Occipital lobe (tissue), 2 donors: ENCODE results near the gene IFFO2. TPM values are rescaled to one million over a fixed set of nuclear protein-coding genes. Genes with fewer than 3 reads are reported as not detected.

Experiments
- DNase-seq: peaks from one replicate; lab custom pipeline; 2025; lab: John Stamatoyannopoulos, UW
- total RNA-seq: library from RNA; depleted of rRNA; stranded (reverse); fragments of >200 nt; gene quantifications from one replicate; pipeline ENCODE4 v1.2.3, GENCODE V29; 2014

Gene IFFO2
- 5.8 TPM for total RNA-seq

DNA sequence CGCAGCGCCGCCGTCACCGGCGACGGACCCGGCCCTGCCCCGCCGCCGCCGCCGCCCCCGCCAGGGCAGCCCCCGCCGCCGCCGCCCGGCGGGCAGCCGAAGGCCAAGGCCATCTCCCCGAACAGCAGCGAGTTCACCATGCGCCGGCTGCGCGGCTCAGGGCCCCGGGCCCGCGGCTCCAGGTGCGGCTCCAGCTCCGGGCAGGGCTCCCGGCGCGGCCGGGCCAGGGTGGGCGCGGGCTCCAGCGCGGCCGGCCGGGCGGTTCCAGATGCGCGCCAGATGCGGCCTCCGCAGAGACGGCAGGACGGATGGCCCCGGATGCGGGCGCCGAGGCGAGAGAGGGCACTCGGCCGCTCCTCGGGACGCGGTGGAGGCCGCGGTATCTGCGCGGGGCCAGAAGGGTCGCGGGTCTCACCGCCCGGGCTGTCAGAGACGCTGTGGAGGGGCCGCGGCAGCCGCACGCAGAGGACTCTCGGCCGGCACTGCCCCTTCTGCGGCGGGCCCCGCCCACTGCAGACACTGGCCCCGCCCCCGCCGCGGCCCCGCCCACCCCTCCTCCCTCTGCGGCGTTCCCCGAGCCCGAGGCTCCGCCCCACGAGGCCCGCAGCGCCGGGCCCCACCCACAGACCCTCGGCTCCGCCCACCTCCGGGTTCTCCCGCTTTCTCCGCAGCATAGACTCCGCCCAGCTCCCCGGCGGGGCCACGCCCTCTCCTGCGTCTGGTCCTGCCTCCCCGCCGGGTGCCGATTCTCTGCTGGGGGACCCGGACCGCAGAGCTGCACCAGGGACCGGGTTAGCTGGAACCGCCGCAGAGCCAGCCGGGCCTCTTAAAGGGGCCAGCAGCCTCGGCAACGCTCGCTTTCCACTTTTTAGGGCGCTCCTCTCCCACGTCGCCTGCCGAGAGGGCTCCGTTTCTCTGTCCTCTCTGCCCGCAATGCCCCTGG is at the start of gene IFFO2:
Gene IFFO2 (minus strand): TSS at position 484 of the 943 bp plus-strand sequence. CDS start 344 bp downstream, at position 140.
- DNase-seq, result peak; percentile 97

DNA sequence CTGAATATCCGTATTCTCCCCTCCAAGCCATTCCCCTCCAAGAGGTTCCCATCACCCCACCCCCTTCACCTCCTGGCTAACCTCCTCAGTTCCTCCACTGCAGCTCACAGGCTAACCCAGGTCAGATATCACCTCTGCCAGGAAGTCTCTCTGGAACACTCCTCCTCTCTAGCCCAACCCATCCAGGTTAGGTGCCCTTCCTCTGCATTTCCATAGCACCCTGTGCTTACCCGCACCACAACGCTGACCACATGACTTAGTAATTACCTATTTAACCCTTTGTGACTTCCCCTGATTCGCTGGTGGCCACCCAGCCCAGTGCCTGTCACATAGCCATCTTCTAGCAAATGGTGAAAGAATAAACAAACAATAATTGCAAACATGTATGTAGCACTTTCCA is 49.5 kb upstream of the IFFO2 start:
- DNase-seq, result no peak

DNA sequence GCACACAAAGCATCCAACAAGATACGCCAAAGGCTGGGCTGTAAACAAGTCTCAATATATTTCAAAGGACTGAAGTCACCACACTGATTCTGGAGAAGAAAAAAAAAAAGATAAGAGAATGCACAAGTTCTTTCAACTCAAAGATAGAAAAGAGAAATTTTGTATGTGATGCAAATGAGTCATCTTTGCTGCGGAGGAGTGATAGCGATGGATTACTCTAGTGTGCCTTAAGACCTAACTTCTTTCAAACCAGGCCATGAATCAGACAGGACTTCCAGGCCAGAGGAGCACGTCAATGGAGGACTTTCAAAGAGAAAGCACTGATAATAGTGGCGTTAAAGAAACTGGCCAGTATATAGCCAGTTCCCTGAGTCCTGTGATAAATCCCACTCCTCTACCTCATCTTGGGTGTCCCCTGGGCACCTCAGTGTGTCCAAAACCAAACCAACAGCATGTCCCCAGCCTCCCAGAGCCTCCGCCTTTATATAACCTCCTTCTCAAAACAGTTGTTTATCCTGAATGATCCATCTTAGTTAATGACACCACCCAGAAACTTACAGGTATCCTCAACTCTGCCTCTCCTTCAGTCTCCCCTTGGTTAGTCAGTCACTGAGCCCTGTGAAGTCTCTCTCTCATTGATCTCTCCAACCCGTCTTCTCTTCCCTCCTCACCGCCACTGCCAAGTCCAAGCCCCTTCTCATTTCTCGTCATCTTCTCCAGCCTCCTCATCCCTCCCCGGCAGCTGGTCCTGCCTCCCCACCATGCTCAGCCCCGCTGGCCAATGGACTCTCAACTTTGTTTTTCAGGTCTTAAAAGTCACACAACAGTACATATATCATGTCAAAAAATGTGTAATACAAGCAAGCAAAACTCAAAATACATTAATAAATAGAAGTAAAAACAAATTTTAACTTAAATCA is 47.2 kb upstream of the IFFO2 start:
- no peak for DNase-seq

DNA sequence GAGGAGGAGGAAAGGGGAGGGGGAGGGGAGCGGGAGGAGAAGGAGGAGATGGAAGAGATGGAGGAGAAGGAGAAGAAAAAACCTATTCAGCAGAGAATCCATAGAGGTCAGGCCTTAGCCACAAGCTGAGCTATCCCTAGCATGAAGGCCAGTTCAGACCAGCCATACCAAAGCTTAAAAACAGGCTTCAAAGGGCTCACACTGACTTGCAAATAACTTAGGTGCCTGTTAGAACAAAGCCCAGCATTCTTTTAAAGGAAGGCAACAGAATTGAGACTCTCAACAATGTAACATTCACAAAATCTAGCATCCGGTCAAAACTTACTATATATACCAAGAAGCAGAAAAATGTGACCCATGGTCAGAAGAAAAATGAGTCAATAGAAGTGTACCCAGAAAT is 43.6 kb upstream of the IFFO2 start:
- no peak for DNase-seq

DNA sequence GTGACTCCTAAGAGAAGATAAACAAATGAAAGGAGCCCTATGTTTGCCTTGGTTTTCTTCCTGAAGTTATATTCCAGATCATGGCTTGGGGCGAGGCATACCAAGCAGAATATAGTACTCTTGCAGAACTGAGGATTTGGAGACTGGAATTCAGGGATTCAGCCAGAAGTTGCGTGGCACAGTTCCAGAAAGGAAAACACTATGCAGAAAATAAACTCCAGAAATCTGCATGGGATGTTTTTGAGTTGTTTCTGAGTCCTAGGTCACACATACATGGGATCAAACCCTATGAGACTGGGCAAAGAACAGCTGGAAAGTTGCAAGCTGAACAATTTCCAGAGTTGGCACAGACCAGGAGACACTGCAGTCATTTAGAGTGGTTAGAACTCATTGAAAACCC is 42.9 kb upstream of the IFFO2 start:
- no peak for DNase-seq

DNA sequence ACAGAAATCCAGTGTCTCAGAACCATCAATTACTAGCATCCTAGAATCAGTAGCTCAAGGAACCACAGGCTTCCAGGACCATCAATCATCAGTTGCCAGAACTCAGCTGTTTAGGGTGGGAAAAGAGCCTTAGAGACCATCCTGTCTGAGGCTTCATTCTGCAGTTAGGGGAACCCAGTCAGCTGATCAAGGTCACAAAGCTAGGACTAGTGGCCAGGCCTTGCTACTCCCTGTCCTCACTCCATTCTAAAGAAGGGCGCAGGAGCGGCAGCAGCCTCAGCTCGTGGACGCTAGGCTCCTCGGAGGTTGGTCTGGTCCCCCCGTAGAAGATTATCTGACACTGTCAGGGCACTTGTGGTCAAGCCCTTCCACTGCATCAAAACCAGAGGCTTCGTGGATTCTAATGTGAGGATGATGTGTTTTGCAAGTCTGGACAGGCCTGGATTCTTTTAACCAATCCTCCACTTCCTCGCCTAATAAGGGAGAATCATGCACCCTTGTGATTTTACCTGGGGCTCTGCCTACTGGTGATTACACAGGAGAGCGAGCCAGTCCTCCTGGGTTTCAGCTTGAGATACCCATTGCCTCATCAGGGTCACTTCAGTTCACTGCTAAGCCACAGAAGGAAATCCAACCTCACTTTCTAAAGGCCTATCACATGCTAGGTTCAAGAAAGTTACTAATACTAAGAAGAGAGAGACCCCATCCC is 41.7 kb upstream of the IFFO2 start:
- no peak for DNase-seq

DNA sequence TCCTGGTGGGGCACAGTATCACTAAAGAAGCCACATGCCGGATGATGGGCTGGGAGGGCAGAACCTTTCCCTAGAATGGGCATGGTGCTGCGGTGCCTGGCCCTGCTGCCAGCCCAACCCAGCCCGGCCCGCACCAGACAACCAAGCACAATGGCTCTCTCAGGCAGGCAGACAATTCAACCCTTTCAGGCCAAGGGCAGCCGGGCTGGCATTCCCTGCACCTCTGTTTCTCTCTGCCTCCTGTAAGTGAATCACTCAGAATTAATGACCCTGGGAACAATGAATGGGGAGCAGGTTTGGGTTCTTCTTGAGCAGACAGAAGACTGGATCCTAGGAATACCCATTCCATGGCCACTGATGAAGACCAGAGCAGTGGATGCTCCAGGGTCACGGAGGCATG is 41.0 kb upstream of the IFFO2 start:
- DNase-seq, result peak; percentile 57

DNA sequence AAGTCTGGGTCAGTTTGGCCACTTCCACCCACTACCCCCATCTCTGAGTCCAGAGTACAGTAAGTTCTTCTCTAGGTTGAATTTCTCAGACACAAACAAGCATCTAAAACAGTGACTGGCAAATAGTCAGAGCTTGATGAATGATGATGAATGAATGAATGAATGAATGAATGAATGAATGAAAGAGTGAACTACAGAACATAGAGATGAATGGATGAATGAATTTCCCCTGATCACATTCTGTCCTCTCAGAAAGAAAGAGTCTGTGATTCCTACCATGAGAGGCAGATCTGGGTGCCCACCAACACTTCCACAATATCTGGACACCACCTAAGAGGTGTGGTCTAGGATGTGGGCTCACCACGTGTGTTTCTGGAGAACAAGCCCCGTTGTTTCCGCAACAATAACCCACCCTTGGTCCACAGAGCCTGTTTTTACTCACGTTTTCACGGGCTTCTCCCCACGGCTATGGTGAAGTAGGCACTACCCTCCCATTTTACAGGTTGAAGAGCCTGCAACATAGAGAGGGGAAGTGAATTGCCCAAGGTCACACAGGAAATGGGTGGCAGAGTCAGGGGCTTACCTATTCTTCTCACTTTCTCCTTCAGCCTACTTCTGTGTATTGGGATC is 40.2 kb upstream of the IFFO2 start:
- no peak for DNase-seq

DNA sequence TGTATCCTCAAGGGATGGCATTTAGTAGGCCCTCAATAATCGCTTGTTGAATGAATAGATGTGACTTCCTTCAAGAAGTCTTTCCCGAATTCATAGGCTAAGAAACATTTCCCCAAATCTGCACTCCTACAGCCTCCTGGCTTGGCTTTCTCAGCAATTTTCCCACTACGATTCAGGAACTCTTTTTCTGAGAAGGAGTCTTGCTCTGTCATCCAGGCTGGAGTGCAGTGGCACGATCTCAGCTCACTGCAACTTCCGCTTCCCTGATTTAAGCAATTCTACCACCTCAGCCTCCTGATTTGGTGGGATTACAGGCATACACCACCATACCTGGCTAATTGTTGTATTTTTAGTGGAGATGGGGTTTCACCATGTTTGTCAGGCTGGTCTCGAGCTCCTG is 37.9 kb upstream of the IFFO2 start:
- no peak for DNase-seq

DNA sequence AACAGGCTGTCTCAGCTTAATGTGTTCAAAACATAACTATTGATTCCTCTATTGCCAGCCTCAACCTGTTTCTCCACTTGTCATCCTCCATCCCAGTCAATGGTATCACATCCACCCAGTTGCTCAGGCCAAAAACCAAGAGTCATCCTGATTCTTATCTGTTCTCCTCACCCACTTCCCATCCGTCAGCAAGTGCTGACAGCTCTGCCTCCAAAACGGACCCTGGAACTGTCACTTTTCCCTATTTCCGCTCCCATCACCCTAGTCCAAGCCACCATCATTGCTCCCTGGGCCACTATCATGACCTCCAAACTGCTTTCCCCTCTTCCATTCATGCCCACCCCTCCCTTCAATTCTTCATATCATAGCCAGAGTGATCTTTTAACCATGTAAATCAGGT is 36.2 kb upstream of the IFFO2 start:
- no peak for DNase-seq

DNA sequence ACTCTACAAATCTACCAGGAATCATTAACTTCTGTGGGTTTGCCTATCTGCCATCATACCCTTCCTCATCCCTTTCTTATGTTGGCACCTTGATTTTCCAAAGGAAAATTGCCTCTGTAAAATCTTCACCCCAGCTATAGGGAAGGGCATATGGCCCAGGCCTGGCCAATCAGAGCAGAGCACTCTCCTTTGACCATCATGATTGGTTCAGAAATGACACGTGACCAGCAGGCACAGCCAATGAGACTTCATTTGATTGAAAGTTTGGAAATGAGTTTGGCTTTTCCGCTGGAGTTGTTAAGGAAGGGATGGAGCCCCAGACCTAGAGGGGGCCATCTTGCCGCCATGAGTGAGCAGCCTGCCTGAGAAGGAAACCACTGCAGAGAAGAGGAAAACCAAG is 35.1 kb upstream of the IFFO2 start:
- no peak for DNase-seq

DNA sequence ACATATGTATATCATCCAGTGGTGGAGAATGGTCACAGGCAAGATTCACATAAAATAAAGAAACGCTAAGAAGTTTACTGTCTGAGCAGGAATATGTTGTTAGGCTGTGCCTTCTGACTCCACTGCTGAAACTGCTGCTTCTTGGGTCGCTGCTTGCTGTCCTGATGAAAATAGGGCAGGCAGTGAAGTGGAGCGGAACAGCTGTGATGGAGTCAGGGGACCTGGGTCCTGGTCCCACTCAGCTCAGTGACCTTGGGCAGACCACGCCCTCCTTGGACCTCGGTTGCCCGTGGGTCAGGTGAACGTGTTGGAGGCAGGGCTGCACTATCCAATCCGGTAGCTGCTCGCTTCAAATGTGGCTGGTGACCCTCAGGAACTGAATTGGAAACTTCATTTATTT is 33.4 kb upstream of the IFFO2 start:
- DNase-seq, result no peak

DNA sequence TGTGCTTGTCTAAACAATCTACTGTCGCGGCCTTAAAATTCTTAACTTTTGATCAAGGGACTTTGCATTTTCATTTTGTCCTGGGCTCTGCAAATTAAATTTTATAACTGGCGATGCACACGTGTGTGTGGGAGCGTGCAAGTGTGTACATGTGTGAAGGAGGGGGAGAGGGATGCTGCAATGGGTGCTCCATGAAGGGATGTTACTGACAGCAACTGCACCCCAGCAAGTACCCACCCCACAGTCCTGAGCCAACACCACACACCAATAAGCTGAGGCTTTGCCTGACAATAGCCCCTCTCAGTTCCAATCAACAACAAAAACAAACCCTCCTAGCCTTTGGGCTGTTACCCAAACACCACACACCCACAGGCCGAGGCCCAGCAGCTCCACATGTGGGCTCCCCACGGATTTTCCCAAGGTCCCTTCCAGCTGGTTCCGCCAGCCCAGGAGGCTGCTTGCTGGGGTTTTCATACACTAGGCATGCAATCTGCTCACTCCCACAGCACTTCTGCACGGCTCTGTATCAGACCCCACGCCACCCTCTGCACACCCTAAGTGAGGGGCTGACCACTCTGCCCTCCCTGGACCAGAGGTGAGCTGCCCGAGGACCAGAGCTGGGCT is 32.8 kb upstream of the IFFO2 start:
- no peak for DNase-seq

DNA sequence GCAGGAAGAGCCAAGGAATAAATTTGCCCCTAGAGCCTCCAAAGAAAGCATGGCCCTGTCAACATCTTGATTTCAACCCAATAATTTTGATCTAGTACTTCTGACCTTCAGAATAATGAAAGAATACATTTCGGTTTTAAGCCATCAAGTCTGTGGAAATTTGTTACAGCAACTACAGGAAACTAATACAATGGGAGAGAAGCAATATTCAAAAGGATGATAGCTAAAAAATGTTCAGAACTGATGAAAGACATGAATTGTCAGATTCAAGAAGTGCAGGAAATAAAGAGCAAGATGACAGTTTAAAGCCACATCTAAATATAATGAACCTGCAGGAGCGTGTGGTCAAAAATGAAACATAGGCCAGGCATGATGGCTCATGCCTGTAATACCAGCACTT is 24.8 kb upstream of the IFFO2 start:
- no peak for DNase-seq

DNA sequence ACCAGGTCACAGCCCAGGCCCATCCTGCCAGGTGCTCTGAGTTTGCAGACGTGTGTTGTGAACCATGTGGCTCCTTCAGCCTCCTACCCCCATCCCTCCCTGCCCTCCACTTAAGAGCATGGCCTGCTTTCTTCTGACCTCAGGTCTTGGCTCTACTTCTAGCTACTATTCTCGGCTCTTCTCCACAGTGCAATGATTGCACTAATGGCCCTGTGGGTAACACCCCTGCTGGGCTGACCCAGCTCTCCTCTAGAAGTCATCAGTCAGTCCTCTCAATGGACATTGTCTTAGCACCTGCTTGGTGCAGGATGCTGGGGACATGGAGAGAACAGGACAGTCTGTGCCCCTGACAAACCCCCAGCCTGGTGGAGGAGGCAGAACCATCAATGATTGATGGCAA is 22.2 kb upstream of the IFFO2 start:
- no peak for DNase-seq

DNA sequence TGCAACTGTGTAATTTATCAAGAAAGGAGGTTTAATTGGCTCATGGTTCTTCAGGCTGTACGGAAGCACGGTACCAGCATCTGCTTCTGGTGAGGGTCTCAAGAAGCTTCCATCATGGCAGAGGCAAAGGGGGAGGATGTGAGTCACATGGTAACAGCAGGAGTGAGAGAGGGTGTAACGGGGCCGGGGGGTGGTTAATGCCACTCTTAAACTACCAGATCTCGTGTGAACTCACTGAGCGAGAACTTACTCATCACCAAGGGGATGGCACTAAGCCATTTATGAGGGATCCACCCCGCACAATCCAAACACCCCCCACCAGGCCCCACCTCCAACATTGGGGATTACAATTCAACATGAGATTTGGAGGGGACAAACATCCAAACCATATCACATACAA is 21.0 kb upstream of the IFFO2 start:
- no peak for DNase-seq

DNA sequence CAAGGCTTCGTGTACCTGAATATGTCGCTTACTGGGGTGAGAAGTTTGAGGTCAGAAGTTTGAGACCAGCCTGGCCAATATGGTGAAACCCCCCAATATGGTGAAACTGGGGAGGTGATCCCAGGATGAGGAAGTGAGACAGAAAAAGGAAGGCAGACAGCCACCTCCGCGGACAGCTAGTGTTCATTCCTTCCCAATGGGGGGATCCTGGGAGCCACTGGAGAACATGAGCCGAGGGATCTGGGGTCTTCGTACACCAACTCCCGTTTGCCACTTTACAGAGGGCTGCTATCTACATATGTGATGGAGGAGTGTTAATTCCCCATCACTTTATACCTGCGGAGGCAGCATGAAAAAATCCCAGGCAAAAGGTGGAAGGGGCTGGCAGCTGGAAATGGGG is 19.6 kb upstream of the IFFO2 start:
- DNase-seq, result no peak

DNA sequence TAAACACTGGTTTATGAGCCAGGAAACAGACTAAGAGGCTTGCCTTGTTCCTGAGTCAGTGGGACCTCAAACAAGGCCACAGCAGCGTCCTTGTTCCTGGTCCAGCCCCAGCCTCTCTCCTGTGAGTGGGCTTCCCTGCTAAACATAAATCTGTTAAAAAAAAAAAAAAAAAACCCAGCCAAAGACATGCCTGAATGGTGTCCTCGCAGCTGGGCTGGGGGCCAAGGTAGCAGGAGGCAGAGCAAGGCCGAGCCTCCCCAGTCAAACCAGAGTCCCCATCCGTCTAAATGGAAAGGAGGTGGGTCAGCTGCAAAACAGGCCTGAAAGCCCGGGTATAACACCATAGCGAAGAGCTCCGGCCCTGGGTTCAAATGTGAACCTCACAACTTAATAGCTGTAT is 18.1 kb upstream of the IFFO2 start:
- DNase-seq, result no peak

DNA sequence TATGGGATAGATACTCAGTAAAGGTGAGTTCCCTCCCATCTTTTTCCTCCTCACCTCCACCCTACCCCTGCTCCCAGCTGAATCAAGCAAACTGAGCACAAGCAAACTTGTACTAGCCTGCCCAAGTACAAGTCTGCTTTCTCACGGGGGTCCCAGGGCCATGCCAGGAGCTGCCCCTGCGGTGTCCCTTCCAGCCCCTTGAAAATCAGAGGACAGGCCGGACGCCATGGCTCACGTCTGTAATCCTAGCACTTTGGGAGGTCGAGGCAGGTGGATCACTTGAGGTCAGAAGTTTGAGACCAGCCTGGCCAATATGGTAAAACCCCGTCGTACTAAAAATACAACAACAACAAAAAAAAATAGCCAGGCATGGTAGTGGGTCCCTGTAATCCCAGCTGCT is 17.5 kb upstream of the IFFO2 start:
- DNase-seq, result no peak

DNA sequence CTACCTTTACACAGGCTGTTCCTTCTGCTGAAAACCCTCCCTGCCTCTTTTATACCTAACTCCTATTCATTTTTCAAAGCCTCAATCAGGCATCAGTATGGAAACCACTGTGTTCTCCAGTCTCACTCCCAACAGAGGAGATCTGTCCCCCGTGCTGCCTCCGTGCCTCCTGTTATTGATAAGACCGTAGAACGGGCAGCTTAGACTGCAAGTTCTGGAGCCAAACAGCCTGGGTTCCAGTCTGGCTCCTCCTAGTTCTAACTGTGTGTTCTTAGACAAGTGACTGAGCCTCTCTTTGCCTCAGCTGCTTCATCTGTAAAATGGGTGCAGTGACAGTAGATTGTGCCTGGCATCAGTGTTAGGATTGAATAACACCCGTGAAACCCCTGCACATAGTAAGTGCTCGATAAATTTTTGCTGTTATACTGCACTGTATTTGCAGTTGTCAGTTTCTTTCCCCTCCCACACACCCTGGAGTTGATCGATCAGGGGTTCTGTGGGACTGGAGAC is 17.0 kb upstream of the IFFO2 start:
- DNase-seq, result no peak

DNA sequence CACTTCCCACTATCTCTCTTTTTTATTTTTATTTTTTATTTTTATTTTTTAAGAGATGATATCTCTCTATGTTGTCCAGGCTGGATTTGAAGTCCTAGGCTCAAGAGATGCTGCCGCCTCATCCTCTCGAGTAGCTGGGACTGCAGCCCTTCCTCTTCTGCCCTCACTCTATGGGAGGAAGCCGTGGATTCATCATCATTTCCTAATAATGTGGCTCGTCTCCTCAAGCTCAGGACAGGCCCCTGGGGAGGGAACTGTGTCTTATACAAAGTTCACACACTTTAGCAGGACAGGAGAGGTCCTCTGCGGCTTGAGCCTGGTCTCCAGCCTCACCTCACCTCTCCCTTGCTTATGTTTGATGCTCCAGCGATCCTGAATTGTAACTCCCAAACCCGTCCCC is 16.5 kb upstream of the IFFO2 start:
- no peak for DNase-seq
